ENCODE data around the gene TNFRSF1B. TPM values are rescaled to one million over a fixed set of nuclear protein-coding genes. Genes with fewer than 3 reads are reported as not detected.

TNFRSF1B gene
- total RNA-seq, 2 donors from 2014 or later: 58.7 to 59.7 TPM

DNA sequence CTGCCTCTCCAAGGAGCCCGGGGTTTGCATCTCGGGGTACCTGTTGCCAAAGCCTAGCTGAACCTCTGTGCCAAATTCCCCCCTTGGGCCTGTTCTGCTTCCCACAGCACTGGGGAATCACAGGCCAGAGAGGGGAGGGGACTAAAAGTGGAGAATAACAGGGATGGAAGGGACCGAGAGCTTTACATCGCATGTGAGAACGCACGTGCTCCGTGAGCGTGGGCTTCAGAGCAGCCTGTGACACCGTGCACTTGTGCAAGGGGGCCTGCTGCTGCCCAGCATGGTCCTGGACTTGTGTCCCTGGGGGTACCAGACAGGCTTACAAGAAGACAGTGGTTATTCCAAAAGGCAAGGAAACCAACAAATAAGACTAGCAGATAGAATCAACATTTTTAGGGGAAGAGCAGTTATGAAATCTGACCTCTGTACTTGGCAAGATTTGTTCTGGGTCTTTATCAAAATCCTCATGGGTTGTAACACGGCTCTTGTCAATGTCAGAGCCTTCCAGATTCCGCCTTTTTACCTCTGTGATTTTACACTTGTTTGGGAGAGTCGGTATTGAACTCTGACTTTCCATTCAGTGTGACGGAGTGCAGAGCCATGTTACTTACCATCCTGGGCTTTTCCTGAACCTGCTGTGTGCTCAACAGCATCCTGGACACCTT lies 36.2 kb upstream of the TNFRSF1B start:
- TF ChIP-seq, protein P1, sequence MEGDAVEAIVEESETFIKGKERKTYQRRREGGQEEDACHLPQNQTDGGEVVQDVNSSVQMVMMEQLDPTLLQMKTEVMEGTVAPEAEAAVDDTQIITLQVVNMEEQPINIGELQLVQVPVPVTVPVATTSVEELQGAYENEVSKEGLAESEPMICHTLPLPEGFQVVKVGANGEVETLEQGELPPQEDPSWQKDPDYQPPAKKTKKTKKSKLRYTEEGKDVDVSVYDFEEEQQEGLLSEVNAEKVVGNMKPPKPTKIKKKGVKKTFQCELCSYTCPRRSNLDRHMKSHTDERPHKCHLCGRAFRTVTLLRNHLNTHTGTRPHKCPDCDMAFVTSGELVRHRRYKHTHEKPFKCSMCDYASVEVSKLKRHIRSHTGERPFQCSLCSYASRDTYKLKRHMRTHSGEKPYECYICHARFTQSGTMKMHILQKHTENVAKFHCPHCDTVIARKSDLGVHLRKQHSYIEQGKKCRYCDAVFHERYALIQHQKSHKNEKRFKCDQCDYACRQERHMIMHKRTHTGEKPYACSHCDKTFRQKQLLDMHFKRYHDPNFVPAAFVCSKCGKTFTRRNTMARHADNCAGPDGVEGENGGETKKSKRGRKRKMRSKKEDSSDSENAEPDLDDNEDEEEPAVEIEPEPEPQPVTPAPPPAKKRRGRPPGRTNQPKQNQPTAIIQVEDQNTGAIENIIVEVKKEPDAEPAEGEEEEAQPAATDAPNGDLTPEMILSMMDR (IDR thresholded peaks at IDR 0.05): no peak
- Histone ChIP-seq H3K4me1 (ENCODE audit: control insufficient read depth in 1 of 2, low read depth in 2 of 2) (peaks cover 0 to under 1% of the 10 kb centered on the region in 2 donors), H3K9me3 (no peaks in the 10 kb centered on the region), H3K27ac (no peak overlapping the region), H3K27me3 (replicated peaks; ENCODE audit: insufficient read depth) (no peaks in the 10 kb centered on the region), H3K4me3 (no peak overlapping the region), H3K36me3 (no peaks in the 10 kb centered on the region)
- no peak for ATAC-seq (ENCODE audit: insufficient number of reproducible peaks, low FRiP score, low read depth)
- DNase-seq (ENCODE audit: low spot score): no peak

- H3K27me3 ChIP-seq (replicated peaks; ENCODE audit: insufficient read depth): no peaks in the 10 kb centered on the region
- H3K36me3 ChIP-seq: no peaks in the 10 kb centered on the region
- DNase-seq (ENCODE audit: low spot score) (no peak), ATAC-seq (ENCODE audit: insufficient number of reproducible peaks, low FRiP score, low read depth) (no peak)
- no peak overlapping the region for H3K4me3 ChIP-seq
- no peaks in the 10 kb centered on the region for H3K4me1 ChIP-seq (ENCODE audit: control insufficient read depth in 1 of 2, low read depth in 2 of 2)
- no peak overlapping the region for H3K27ac ChIP-seq
- H3K9me3 ChIP-seq: no peaks in the 10 kb centered on the region
- TF ChIP-seq, protein P1 (IDR thresholded peaks at IDR 0.05): no peak
Measured at GRCh38 chr1:12132078-12132477, 34.7 kb upstream of the TNFRSF1B start.

DNA sequence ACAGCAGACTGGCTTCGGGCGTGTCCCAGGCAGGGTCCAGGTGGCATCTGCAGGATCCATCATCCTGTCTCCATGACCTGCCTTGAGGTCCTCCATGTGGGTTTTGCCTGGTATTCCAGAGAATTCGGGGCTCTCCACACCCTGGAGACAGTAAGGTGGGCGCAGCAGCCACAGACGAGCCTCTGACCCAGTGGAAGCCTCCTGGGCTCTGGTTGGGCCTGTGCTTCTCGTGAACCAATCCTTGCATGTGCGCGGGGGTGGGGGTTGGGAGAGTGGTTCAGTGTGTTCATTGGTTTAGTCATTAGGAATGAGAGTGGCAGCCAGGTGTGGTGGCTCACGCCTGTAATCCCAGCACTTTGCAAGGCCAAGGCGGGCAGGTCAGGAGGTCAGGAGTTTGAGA lies 32.1 kb upstream of the TNFRSF1B start:
- Histone ChIP-seq H3K36me3 (no peaks in the 10 kb centered on the region), H3K4me3 (no peak overlapping the region), H3K4me1 (ENCODE audit: control insufficient read depth in 1 of 2, low read depth in 2 of 2) (no peaks in the 10 kb centered on the region), H3K27ac (no peak overlapping the region), H3K9me3 (no peaks in the 10 kb centered on the region), H3K27me3 (replicated peaks; ENCODE audit: insufficient read depth) (no peaks in the 10 kb centered on the region)
- DNase-seq (ENCODE audit: low spot score): no peak
- TF ChIP-seq, protein P1 (IDR thresholded peaks at IDR 0.05): no peak
- no peak for ATAC-seq (ENCODE audit: insufficient number of reproducible peaks, low FRiP score, low read depth)

DNA sequence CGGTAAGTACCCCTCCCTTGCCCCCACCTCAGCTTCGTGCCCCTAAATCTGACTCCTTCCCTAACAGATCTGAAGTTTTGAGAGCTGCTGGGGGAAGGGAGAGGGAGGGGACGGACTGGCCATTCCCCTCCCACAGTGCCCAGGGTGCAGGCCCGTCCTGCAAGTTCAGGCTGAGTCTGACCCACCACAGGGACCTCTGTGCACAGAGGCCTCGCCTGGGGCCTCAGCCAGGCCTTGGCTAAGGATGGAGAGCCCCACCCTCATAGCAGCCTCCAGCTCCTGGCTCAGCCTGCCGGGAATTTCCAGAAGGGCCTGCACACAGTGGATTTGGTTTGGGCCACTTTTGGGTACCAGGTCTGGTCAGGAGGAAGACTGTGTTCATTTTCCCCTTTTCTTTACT lies 31.2 kb upstream of the TNFRSF1B start:
- no peak overlapping the region for H3K4me3 ChIP-seq
- no peaks in the 10 kb centered on the region for H3K27me3 ChIP-seq (replicated peaks; ENCODE audit: insufficient read depth)
- ATAC-seq (ENCODE audit: insufficient number of reproducible peaks, low FRiP score, low read depth): no peak
- TF ChIP-seq, protein P1 (IDR thresholded peaks at IDR 0.05): no peak
- no peaks in the 10 kb centered on the region for H3K4me1 ChIP-seq (ENCODE audit: control insufficient read depth in 1 of 2, low read depth in 2 of 2)
- DNase-seq (ENCODE audit: low spot score): no peak
- no peaks in the 10 kb centered on the region for H3K9me3 ChIP-seq
- no peaks in the 10 kb centered on the region for H3K36me3 ChIP-seq
- H3K27ac ChIP-seq: no peak overlapping the region

- DNase-seq (ENCODE audit: low spot score) (no peak), ATAC-seq (ENCODE audit: insufficient number of reproducible peaks, low FRiP score, low read depth) (no peak)
- TF ChIP-seq, protein P1 (IDR thresholded peaks at IDR 0.05): no peak
- Histone ChIP-seq H3K9me3 (no peaks in the 10 kb centered on the region), H3K27me3 (replicated peaks; ENCODE audit: insufficient read depth) (no peaks in the 10 kb centered on the region), H3K4me3 (no peak overlapping the region), H3K27ac (no peak overlapping the region), H3K4me1 (ENCODE audit: control insufficient read depth in 1 of 2, low read depth in 2 of 2) (no peaks in the 10 kb centered on the region), H3K36me3 (no peaks in the 10 kb centered on the region)
Measured at GRCh38 chr1:12136916-12137610, 29.7 kb upstream of the TNFRSF1B start.

Data from thoracic aorta (tissue), 2 donors.